GM18870 (cell line): ENCODE results near the gene OSGIN1.
"Not testable (repeated sequence)": the region's sequence is repeated elsewhere in the genome, so short reads cannot be mapped to it uniquely, and the experiment has no call there.

Source experiments
- ATAC-seq: cut with Tn5 transposase; IDR thresholded peaks from one replicate; pipeline ENCODE4 v1.9.1; 2021; ENCODE audit warnings: moderate library complexity; ENCODE audit not compliant: unreplicated experiment

The OSGIN1 gene

GRCh38 chr16:83940119-83940518 lies 12.9 kb upstream of the OSGIN1 start:
- ATAC-seq: no peak

GRCh38 chr16:83940630-83941378 lies 12.2 kb upstream of the OSGIN1 start:
- ATAC-seq: no peak

- not testable (repeated sequence) for ATAC-seq
Measured at GRCh38 chr16:83941546-83941945, 11.5 kb upstream of the OSGIN1 start.

GRCh38 chr16:83942074-83942473 lies 11.0 kb upstream of the OSGIN1 start:
- ATAC-seq: no peak

GRCh38 chr16:83942815-83943515 lies 10.1 kb upstream of the OSGIN1 start:
- no peak for ATAC-seq

- no peak for ATAC-seq
Measured at GRCh38 chr16:83943516-83944050, 9.5 kb upstream of the OSGIN1 start.

GRCh38 chr16:83945587-83945986 lies 7.5 kb upstream of the OSGIN1 start:
- no peak for ATAC-seq

GRCh38 chr16:83946154-83946780 lies 6.8 kb upstream of the OSGIN1 start:
- no peak for ATAC-seq

GRCh38 chr16:83946781-83947566 lies 6.1 kb upstream of the OSGIN1 start:
- no peak for ATAC-seq

GRCh38 chr16:83947642-83948234 lies 5.3 kb upstream of the OSGIN1 start:
- no peak for ATAC-seq

GRCh38 chr16:83948914-83949723 lies 3.9 kb upstream of the OSGIN1 start:
- ATAC-seq: no peak

- no peak for ATAC-seq
Measured at GRCh38 chr16:83949724-83950001, 3.4 kb upstream of the OSGIN1 start.

- ATAC-seq: not testable (repeated sequence)
Measured at GRCh38 chr16:83950862-83951399, 2.1 kb upstream of the OSGIN1 start.

GRCh38 chr16:83951544-83951943 lies 1.5 kb upstream of the OSGIN1 start:
- ATAC-seq: no peak

GRCh38 chr16:83952587-83952939 lies 477 bp upstream of the OSGIN1 start:
- ATAC-seq: no peak

GRCh38 chr16:83953796-83954576 lies 946 bp downstream of the OSGIN1 start:
- no peak for ATAC-seq

- ATAC-seq: no peak
Measured at GRCh38 chr16:83954577-83955016, 1.6 kb downstream of the OSGIN1 start.

- ATAC-seq: no peak
Measured at GRCh38 chr16:83955218-83956130, 2.4 kb downstream of the OSGIN1 start.
